WTC11 (cell line): ENCODE results near the gene PALB2.

Experiments
- TCF7 ChIP-seq: sonication (generic); formaldehyde crosslinking; IDR thresholded peaks from 2 replicates; pipeline ENCODE4 v1.8.0; 2022; ENCODE audit warnings: mild to moderate bottlenecking, low read depth, missing genetic modification reagents, moderate library complexity
- TP53 ChIP-seq: sonication (generic); formaldehyde crosslinking; IDR thresholded peaks from 2 replicates; pipeline ENCODE4 v1.8.1; 2023; ENCODE audit warnings: mild to moderate bottlenecking, missing genetic modification reagents

- TF ChIP-seq TCF7 (no peak), TP53 (CRISPR knock-in tag) (no peak)
Observed at GRCh38 chr16:23682181-23682580, 41.1 kb upstream of the PALB2 start.
